GM18858 (cell line): ENCODE measurements around the gene FDPS.

Experiments used
- ATAC-seq: cut with Tn5 transposase; IDR thresholded peaks from one replicate; pipeline ENCODE4 v1.9.1; 2021; ENCODE audit not compliant: unreplicated experiment

Gene FDPS

GRCh38 chr1:155352631-155353030, 44.0 kb downstream of the FDPS start:
- ATAC-seq: no peak

GRCh38 chr1:155360051-155360450, 51.4 kb downstream of the FDPS start:
- no peak for ATAC-seq
